Uterus (tissue), 4 donors: Measurements from ENCODE around the gene TLX2. TPM values are rescaled to one million over a fixed set of nuclear protein-coding genes. Genes with fewer than 3 reads are reported as not detected.
"Not testable (repeated sequence)": the region's sequence is repeated elsewhere in the genome, so short reads cannot be mapped to it uniquely, and the experiment has no call there.

ENCODE experiments used
- DNase-seq, 2 donors: peaks; one replicate each; pipeline ENCODE4 v3.0.0-alpha.2; 2019 to 2020
- H3K27ac ChIP-seq, 2 donors: fragments of 200-600 bp; sonication (generic); 1 replicate in 1 of 2; 2 replicates in 1 of 2; pipeline ENCODE4 v1.5.1; 2016 to 2018
- H3K27me3 ChIP-seq, 2 donors: fragments of 200-600 bp; sonication (generic); one replicate each; pipeline ENCODE4 v1.5.1; 2018 to 2019; ENCODE audit warnings: control low read depth in 1 of 2
- H3K36me3 ChIP-seq, 2 donors: fragments of 200-600 bp; sonication (generic); one replicate each; pipeline ENCODE4 v1.5.1; 2019; ENCODE audit warnings: control low read depth in 1 of 2
- H3K4me1 ChIP-seq, 2 donors: fragments of 200-600 bp; sonication (generic); one replicate each; pipeline ENCODE4 v1.5.1; 2018 to 2019; ENCODE audit warnings: control low read depth in 1 of 2
- H3K4me3 ChIP-seq, 2 donors: fragments of 200-600 bp; sonication (generic); 1 replicate in 1 of 2; 2 replicates in 1 of 2; pipeline ENCODE4 v1.5.1; 2018 to 2019; ENCODE audit warnings: mild to moderate bottlenecking in 1 of 2
- H3K9me3 ChIP-seq, 2 donors: fragments of 200-600 bp; sonication (generic); one replicate each; pipeline ENCODE4 v1.5.1; 2019; ENCODE audit warnings: control low read depth in 1 of 2
- POLR2A ChIP-seq, 2 donors: fragments of 450-650 bp; IDR thresholded peaks; one replicate each; pipeline ENCODE4 v1.6.1; 2016; ENCODE audit warnings: antibody characterized with exemption in 2 of 2, mild to moderate bottlenecking in 1 of 2, moderate library complexity in 1 of 2
- intact Hi-C: fragments of 100-400 bp; cut with DNase I; formaldehyde crosslinking; loops from one replicate; pipeline ENCODE4 v1.15.1; 2023; ENCODE audit warnings: low total_unique reads
- total RNA-seq, 4 donors: library from RNA; depleted of rRNA in 3 of 4; stranded (reverse); fragments of >200 nt in 3 of 4; gene quantifications; one replicate each; pipeline versions ENCODE4 v1.1.0 to v1.2.4, GENCODE V29; 2014 to 2023
- TF ChIP-seq, protein P1 (sequence below), 4 experiments: fragments of 200-600 bp in 2 of 4; fragments of 450-650 bp in 2 of 4; sonication (generic) in 2 of 4; IDR thresholded peaks; one replicate each; pipeline ENCODE4 v1.5.1; 2016 to 2019; ENCODE audit warnings: antibody characterized with exemption in 4 of 4, mild to moderate bottlenecking in 2 of 4, moderate library complexity in 1 of 4
- donor health status: DM: yes; HTN: yes; CAD: no.

The TLX2 gene
- total RNA-seq, 4 donors from 2014 or later, result 0.55 TPM; not detected in 3

- H3K27me3 ChIP-seq, result no peaks in the 10 kb centered on the region
- H3K4me3 ChIP-seq, result peak within 1 kb of the TSS; percentile 91 to 93
- H3K36me3 ChIP-seq, result no peaks in the 10 kb centered on the region
- intact Hi-C loops, result loop anchor here (2.0 kb wide), 1 partner anchor 106 kb away; no protein-coding TSS in a partner anchor
- H3K27ac ChIP-seq, result peak within 1 kb of the TSS; percentile 91 to 93
- H3K9me3 ChIP-seq, result no peaks in the 10 kb centered on the region
- peak in 1 of 2 donors; percentile 29 for TF ChIP-seq POLR2A (IDR thresholded peaks at IDR 0.05)
- TF ChIP-seq, protein P1, sequence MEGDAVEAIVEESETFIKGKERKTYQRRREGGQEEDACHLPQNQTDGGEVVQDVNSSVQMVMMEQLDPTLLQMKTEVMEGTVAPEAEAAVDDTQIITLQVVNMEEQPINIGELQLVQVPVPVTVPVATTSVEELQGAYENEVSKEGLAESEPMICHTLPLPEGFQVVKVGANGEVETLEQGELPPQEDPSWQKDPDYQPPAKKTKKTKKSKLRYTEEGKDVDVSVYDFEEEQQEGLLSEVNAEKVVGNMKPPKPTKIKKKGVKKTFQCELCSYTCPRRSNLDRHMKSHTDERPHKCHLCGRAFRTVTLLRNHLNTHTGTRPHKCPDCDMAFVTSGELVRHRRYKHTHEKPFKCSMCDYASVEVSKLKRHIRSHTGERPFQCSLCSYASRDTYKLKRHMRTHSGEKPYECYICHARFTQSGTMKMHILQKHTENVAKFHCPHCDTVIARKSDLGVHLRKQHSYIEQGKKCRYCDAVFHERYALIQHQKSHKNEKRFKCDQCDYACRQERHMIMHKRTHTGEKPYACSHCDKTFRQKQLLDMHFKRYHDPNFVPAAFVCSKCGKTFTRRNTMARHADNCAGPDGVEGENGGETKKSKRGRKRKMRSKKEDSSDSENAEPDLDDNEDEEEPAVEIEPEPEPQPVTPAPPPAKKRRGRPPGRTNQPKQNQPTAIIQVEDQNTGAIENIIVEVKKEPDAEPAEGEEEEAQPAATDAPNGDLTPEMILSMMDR (IDR thresholded peaks at IDR 0.05), result peak; percentile 84 to 89 (median 87)
- DNase-seq, result peak; percentile 95 to 98
- peaks cover 0 to 10% of the 10 kb centered on the region in 2 donors for H3K4me1 ChIP-seq
These were observed 31.2 kb upstream of the TLX2 start, which contains the start of the genes CCDC142 and TTC31 for GRCh38 chr2:74482801-74483674. Gene CCDC142 (minus strand): TSS chr2:74482998. CDS start chr2:74482837, 161 bp downstream. Gene TTC31 (plus strand): TSS chr2:74483081. CDS start chr2:74483096, 15 bp downstream.

DNA sequence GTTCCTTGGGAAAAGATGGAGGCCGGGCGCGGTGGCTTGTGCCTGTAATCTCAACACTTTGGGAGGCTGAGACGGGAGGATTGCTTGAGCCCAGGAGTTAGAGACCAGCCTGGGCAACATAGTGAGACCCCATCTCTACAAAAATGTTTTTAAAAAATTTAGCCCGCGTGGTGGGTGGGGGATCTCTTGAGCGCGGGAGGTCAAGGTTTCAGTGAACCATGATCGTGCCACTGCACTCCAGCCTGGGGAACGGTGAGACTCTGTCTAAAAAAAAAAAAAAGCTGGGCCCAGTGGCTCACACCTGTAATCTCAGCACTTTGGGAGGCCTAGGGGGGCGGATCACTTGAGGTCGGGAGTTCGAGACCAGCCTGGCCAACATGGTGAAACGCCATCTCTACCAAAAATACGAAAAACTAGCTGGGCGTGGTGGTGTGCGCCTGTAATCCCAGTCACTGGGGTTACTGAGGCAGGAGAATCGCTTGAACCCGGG, 30.5 kb upstream of the TLX2 start:
- H3K9me3 ChIP-seq, H3K27me3 ChIP-seq, DNase-seq, H3K36me3 ChIP-seq: not testable (repeated sequence)
- intact Hi-C loops, result loop anchor here (2.0 kb wide), 1 partner anchor 105 kb away; no protein-coding TSS in a partner anchor
- Histone ChIP-seq H3K4me1 (peaks cover 0 to 10% of the 10 kb centered on the region in 2 donors), H3K27ac (peak overlapping the region in 1 of 2 donors; percentile 91), H3K4me3 (peak overlapping the region; percentile 91 to 93)

DNA sequence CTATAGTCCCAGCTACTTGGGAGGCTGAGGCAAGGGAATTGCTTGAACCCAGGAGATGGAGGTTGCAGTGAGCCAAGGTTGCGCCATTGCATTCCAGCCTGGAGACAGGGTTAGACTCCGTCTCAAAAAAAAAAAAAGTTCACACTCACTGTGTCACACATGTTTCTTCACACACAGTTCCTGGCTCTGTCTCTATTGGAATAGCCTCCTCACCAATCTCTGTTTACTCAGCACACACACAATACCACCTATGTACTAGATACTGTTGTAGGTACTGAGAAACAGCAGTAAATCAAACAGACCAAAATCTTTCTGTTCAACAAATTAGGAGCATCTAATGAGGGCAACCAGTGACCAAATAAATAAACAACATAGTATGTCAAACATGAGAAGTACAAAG, 28.1 kb upstream of the TLX2 start:
- H3K27ac ChIP-seq, result no peak overlapping the region
- no peak overlapping the region for H3K4me3 ChIP-seq
- H3K36me3 ChIP-seq, result no peaks in the 10 kb centered on the region
- no peaks in the 10 kb centered on the region for H3K27me3 ChIP-seq
- no peaks in the 10 kb centered on the region for H3K9me3 ChIP-seq
- TF ChIP-seq POLR2A (IDR thresholded peaks at IDR 0.05), result no peak
- TF ChIP-seq, protein P1 (IDR thresholded peaks at IDR 0.05), result no peak
- H3K4me1 ChIP-seq, result peaks cover 0 to 7% of the 10 kb centered on the region in 2 donors
- no peak for DNase-seq
- intact Hi-C loops, result no loop called here

DNA sequence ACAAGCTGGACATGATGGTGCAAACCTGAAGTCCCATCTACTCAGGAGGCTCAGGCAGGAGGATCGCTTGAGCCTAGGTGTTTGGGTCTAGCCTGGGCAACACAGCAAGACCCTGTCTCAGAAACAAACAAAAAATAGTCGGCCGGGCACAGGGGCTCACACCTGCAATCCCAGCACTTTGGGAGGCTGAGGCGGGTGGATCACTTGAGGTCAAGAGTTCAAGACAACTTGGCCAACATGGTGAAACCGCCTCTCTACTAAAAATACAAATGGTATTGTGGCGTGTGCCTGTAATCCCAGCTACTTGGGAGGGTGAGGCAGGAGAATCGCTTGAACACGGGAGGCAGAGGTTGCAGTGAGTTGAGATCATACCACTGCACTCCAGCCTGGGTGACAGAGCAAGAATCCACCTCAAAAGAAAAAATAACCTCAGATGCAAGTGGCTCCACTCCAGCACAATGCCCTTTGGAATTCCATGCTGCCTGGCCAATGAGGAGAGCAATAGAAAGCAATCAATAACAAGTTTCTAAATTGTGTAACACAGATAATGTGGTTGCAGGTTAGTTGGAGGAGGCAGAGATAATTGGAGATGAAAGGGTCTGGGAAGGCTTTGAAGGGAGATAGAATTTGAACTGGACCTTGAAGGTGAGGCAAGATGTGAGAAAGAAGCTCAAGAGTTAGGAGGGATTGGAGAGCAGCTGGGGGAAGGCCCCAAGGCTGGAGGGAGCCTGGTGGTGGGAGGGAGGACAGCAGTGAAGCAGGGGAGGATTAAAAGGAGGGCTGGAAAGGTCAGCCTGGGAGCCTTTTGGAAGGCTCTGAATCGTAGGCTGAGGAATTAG, 25.4 kb upstream of the TLX2 start:
- Histone ChIP-seq H3K36me3 (no peaks in the 10 kb centered on the region), H3K4me3 (no peak overlapping the region), H3K4me1 (no peaks in the 10 kb centered on the region), H3K27me3 (no peaks in the 10 kb centered on the region), H3K27ac (no peak overlapping the region), H3K9me3 (no peaks in the 10 kb centered on the region)
- TF ChIP-seq POLR2A (IDR thresholded peaks at IDR 0.05), result no peak
- TF ChIP-seq, protein P1 (IDR thresholded peaks at IDR 0.05), result no peak
- intact Hi-C loops, result no loop called here
- DNase-seq, result no peak

DNA sequence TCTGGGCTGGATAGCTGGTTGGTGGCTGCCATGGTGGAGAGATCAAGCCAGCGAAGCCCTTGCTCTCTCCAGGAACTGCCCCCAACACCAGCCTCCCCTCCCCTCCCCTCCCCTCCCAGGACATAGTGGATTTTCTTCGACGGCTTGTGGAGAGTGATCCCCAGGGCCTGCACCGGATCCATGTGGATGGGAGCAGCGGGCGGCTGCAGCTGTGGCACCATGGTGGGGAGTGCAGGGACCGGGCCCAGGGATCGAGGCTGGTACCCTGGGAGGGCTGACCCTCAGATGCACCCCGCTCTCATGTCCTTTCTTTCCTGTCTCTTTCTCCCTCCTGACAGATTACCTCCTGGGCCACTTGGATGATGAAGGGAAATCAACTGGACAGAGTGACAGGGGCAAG, 24.3 kb upstream of the TLX2 start:
- H3K4me3 ChIP-seq, result no peak overlapping the region
- no peaks in the 10 kb centered on the region for H3K9me3 ChIP-seq
- H3K27ac ChIP-seq, result no peak overlapping the region
- TF ChIP-seq POLR2A (IDR thresholded peaks at IDR 0.05), result no peak
- TF ChIP-seq, protein P1 (IDR thresholded peaks at IDR 0.05), result no peak
- intact Hi-C loops, result no loop called here
- H3K27me3 ChIP-seq, result no peaks in the 10 kb centered on the region
- no peaks in the 10 kb centered on the region for H3K36me3 ChIP-seq
- DNase-seq, result no peak
- H3K4me1 ChIP-seq, result no peaks in the 10 kb centered on the region
